ENCODE results near the gene CD9.

CD9 gene

DNA sequence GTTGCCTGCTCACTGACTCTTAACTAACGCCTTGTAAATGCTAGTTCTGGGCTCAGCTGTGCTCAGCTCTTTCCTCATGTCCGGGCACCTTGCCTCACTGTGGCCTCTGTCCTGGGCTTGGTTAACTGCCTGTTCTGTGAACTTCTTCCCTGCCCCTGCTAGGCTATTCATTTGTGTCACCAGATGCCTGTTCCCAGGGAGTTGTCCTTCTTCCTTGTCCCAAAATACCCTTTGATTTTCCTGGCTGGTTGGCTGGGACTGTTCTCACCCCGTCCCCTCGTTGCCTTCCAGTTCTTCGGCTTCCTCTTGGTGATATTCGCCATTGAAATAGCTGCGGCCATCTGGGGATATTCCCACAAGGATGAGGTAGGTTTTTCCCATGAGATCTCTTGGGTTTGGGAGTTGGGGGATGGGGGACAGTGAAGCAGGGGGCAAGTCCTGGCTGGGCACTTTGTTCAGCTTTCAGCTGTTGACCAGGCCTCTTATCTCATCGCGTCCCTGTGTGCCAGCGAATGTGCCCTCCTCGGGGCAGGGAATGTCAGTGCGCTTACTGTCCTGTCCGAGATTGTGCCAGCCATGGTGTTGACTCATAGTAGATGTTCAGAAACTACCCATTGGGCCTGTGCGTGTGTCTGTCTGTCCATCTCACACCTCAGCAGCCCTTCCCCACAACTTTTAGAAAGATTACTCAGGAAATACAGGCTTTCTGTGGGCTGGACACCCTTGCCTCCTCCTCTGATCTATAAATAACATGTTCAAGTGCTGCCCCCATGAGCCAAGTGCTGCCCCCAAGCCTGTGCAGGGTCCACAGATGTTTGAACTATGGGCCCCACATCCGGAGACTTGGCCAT is 33.1 kb downstream of the CD9 start:
- no peak overlapping the region for H3K18ac ChIP-seq (ENCODE audit: low read length)
- no peak overlapping the region for H2BK12ac ChIP-seq (ENCODE audit: low read length)
- H2AK5ac ChIP-seq (ENCODE audit: low read depth, low read length), result no peak overlapping the region
- no peak overlapping the region for H4K8ac ChIP-seq (ENCODE audit: low read depth, low read length)
- no peak overlapping the region for H3K27ac ChIP-seq (replicated peaks; ENCODE audit: low read length)
- H3K36me3 ChIP-seq (replicated peaks in 1 of 2; ENCODE audit: control insufficient read depth in 2 of 2, insufficient read depth in 2 of 2, low read length in 2 of 2), result no peaks in the 10 kb centered on the region
- no peak overlapping the region for H4K91ac ChIP-seq (ENCODE audit: low read depth, low read length, poor library complexity)
- no peak overlapping the region for H3K23ac ChIP-seq (ENCODE audit: low read depth, low read length, poor library complexity)
- no peak overlapping the region for H2BK120ac ChIP-seq (ENCODE audit: low read depth, low read length)
- no peak overlapping the region for H3K4me2 ChIP-seq (ENCODE audit: insufficient read depth, low read length, poor library complexity, severe bottlenecking)
- no peak overlapping the region for H2BK15ac ChIP-seq (ENCODE audit: low read length)
- H3K4me3 ChIP-seq (ENCODE audit: low read length in 2 of 2), result no peak overlapping the region
- no peak overlapping the region for H3K9ac ChIP-seq (ENCODE audit: low read depth, low read length, poor library complexity)
- no peak overlapping the region for H2BK5ac ChIP-seq (ENCODE audit: low read length)
- no peak overlapping the region for H2AFZ ChIP-seq (ENCODE audit: low read length)
- H3K9me3 ChIP-seq (replicated peaks in 1 of 2; ENCODE audit: control insufficient read depth in 2 of 2, insufficient read depth in 1 of 2, low read depth in 1 of 2, low read length in 2 of 2), result no peaks in the 10 kb centered on the region
- no peak for DNase-seq (ENCODE audit: low spot score)
- no peak overlapping the region for H3K14ac ChIP-seq (ENCODE audit: low read length)
- peaks cover 12 to 47% of the 10 kb centered on the region in 2 donors for H3K4me1 ChIP-seq (ENCODE audit: control insufficient read depth in 2 of 2, insufficient read depth in 1 of 2, low read depth in 1 of 2, low read length in 2 of 2)
- H3K4ac ChIP-seq (ENCODE audit: low read length), result no peak overlapping the region
- H3K79me1 ChIP-seq (ENCODE audit: low read depth, low read length), result no peaks in the 10 kb centered on the region
- no peaks in the 10 kb centered on the region for H3K27me3 ChIP-seq (ENCODE audit: control insufficient read depth in 3 of 3, insufficient read depth in 3 of 3, low read depth in 1 of 3, low read length in 3 of 3)
- no CpG with 5 or more reads among the region's 15 CpGs for WGBS, 2 donors (ENCODE audit: extremely low coverage in 2 of 2, insufficient read length in 2 of 2, insufficient replicate concordance in 1 of 2)

DNA sequence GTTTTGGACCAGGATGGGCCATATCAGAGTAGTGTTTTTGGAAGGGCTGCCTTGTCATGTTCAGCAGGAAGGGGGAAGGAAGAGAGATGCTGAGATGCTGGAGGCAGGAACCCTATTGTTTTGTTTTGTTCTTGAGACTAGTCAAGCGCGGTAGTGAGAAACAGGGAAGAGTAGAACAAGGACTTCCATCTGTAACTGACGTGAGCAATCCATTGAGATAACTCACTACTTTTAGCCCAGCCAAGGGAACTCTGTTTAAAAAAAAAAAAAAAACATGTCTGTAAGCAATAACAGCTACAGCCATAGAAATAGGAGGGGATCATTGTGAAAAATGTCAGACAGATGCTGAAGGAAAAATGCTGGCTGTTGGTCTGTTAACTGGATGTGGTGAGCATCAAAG is 34.0 kb downstream of the CD9 start:
- WGBS, 2 donors (ENCODE audit: extremely low coverage in 2 of 2, insufficient read length in 2 of 2, insufficient replicate concordance in 1 of 2), result no CpG with 5 or more reads among the region's 3 CpGs
- no peaks in the 10 kb centered on the region for H3K27me3 ChIP-seq (ENCODE audit: control insufficient read depth in 3 of 3, insufficient read depth in 3 of 3, low read depth in 1 of 3, low read length in 3 of 3)
- no peak overlapping the region for H3K18ac ChIP-seq (ENCODE audit: low read length)
- no peak overlapping the region for H3K9ac ChIP-seq (ENCODE audit: low read depth, low read length, poor library complexity)
- H3K14ac ChIP-seq (ENCODE audit: low read length), result no peak overlapping the region
- H2BK5ac ChIP-seq (ENCODE audit: low read length), result no peak overlapping the region
- no peak overlapping the region for H3K4me2 ChIP-seq (ENCODE audit: insufficient read depth, low read length, poor library complexity, severe bottlenecking)
- no peak overlapping the region for H3K4me3 ChIP-seq (ENCODE audit: low read length in 2 of 2)
- no peak for DNase-seq (ENCODE audit: low spot score)
- H3K36me3 ChIP-seq (replicated peaks in 1 of 2; ENCODE audit: control insufficient read depth in 2 of 2, insufficient read depth in 2 of 2, low read length in 2 of 2), result no peaks in the 10 kb centered on the region
- H4K91ac ChIP-seq (ENCODE audit: low read depth, low read length, poor library complexity), result no peak overlapping the region
- H3K4ac ChIP-seq (ENCODE audit: low read length), result no peak overlapping the region
- no peak overlapping the region for H3K27ac ChIP-seq (replicated peaks; ENCODE audit: low read length)
- H3K23ac ChIP-seq (ENCODE audit: low read depth, low read length, poor library complexity), result no peak overlapping the region
- H2BK12ac ChIP-seq (ENCODE audit: low read length), result no peak overlapping the region
- no peak overlapping the region for H2AFZ ChIP-seq (ENCODE audit: low read length)
- H2BK15ac ChIP-seq (ENCODE audit: low read length), result no peak overlapping the region
- no peak overlapping the region for H4K8ac ChIP-seq (ENCODE audit: low read depth, low read length)
- H3K9me3 ChIP-seq (replicated peaks in 1 of 2; ENCODE audit: control insufficient read depth in 2 of 2, insufficient read depth in 1 of 2, low read depth in 1 of 2, low read length in 2 of 2), result no peaks in the 10 kb centered on the region
- H2AK5ac ChIP-seq (ENCODE audit: low read depth, low read length), result no peak overlapping the region
- peaks cover 12 to 44% of the 10 kb centered on the region in 2 donors for H3K4me1 ChIP-seq (ENCODE audit: control insufficient read depth in 2 of 2, insufficient read depth in 1 of 2, low read depth in 1 of 2, low read length in 2 of 2)
- H3K79me1 ChIP-seq (ENCODE audit: low read depth, low read length), result no peaks in the 10 kb centered on the region
- H2BK120ac ChIP-seq (ENCODE audit: low read depth, low read length), result no peak overlapping the region

- no peak overlapping the region for H3K4ac ChIP-seq (ENCODE audit: low read length)
- H3K4me1 ChIP-seq (ENCODE audit: control insufficient read depth in 2 of 2, insufficient read depth in 1 of 2, low read depth in 1 of 2, low read length in 2 of 2), result peaks cover 12 to 37% of the 10 kb centered on the region in 2 donors
- H3K27me3 ChIP-seq (ENCODE audit: control insufficient read depth in 3 of 3, insufficient read depth in 3 of 3, low read depth in 1 of 3, low read length in 3 of 3), result no peaks in the 10 kb centered on the region
- no peak overlapping the region for H3K4me2 ChIP-seq (ENCODE audit: insufficient read depth, low read length, poor library complexity, severe bottlenecking)
- H3K9me3 ChIP-seq (replicated peaks in 1 of 2; ENCODE audit: control insufficient read depth in 2 of 2, insufficient read depth in 1 of 2, low read depth in 1 of 2, low read length in 2 of 2), result no peaks in the 10 kb centered on the region
- H3K36me3 ChIP-seq (replicated peaks in 1 of 2; ENCODE audit: control insufficient read depth in 2 of 2, insufficient read depth in 2 of 2, low read length in 2 of 2), result no peaks in the 10 kb centered on the region
- H2AK5ac ChIP-seq (ENCODE audit: low read depth, low read length), result no peak overlapping the region
- DNase-seq (ENCODE audit: low spot score), result no peak
- H3K23ac ChIP-seq (ENCODE audit: low read depth, low read length, poor library complexity), result no peak overlapping the region
- H4K91ac ChIP-seq (ENCODE audit: low read depth, low read length, poor library complexity), result no peak overlapping the region
- H2BK12ac ChIP-seq (ENCODE audit: low read length), result no peak overlapping the region
- no peak overlapping the region for H2BK5ac ChIP-seq (ENCODE audit: low read length)
- H2BK120ac ChIP-seq (ENCODE audit: low read depth, low read length), result no peak overlapping the region
- no peak overlapping the region for H3K27ac ChIP-seq (replicated peaks; ENCODE audit: low read length)
- no peak overlapping the region for H4K8ac ChIP-seq (ENCODE audit: low read depth, low read length)
- no peak overlapping the region for H3K4me3 ChIP-seq (ENCODE audit: low read length in 2 of 2)
- H3K18ac ChIP-seq (ENCODE audit: low read length), result no peak overlapping the region
- no peak overlapping the region for H2AFZ ChIP-seq (ENCODE audit: low read length)
- no peaks in the 10 kb centered on the region for H3K79me1 ChIP-seq (ENCODE audit: low read depth, low read length)
- H3K14ac ChIP-seq (ENCODE audit: low read length), result no peak overlapping the region
- no CpG with 5 or more reads among the region's 7 CpGs for WGBS, 2 donors (ENCODE audit: extremely low coverage in 2 of 2, insufficient read length in 2 of 2, insufficient replicate concordance in 1 of 2)
- no peak overlapping the region for H2BK15ac ChIP-seq (ENCODE audit: low read length)
- H3K9ac ChIP-seq (ENCODE audit: low read depth, low read length, poor library complexity), result no peak overlapping the region
Measured at GRCh38 chr12:6234906-6235305, 34.7 kb downstream of the CD9 start.

DNA sequence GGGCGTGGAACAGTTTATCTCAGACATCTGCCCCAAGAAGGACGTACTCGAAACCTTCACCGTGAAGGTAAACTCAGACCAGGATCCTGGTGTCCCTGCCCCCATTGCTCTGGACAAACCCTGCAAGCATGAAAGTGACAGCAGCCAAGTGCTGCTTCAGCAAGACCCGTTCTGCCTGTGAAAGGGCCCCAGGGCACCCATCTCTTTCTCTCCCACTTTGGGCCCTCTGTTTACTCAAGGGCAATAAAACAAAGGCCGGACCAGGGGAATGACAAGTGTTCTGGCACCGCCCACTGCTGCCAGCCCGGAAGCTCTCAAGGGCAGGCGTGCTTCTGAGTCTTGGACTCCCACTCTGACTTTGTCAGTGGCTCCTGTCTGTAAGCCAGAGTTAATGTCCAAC is 35.3 kb downstream of the CD9 start:
- Histone ChIP-seq H4K91ac (ENCODE audit: low read depth, low read length, poor library complexity) (no peak overlapping the region), H4K8ac (ENCODE audit: low read depth, low read length) (no peak overlapping the region), H3K4me1 (ENCODE audit: control insufficient read depth in 2 of 2, insufficient read depth in 1 of 2, low read depth in 1 of 2, low read length in 2 of 2) (peaks cover 12 to 31% of the 10 kb centered on the region in 2 donors), H2BK120ac (ENCODE audit: low read depth, low read length) (no peak overlapping the region), H3K79me1 (ENCODE audit: low read depth, low read length) (no peaks in the 10 kb centered on the region), H3K23ac (ENCODE audit: low read depth, low read length, poor library complexity) (no peak overlapping the region), H3K4me3 (ENCODE audit: low read length in 2 of 2) (no peak overlapping the region), H2BK5ac (ENCODE audit: low read length) (no peak overlapping the region), H3K4me2 (ENCODE audit: insufficient read depth, low read length, poor library complexity, severe bottlenecking) (no peak overlapping the region), H3K27me3 (ENCODE audit: control insufficient read depth in 3 of 3, insufficient read depth in 3 of 3, low read depth in 1 of 3, low read length in 3 of 3) (no peaks in the 10 kb centered on the region), H2BK15ac (ENCODE audit: low read length) (no peak overlapping the region), H3K4ac (ENCODE audit: low read length) (no peak overlapping the region), H2BK12ac (ENCODE audit: low read length) (no peak overlapping the region), H2AK5ac (ENCODE audit: low read depth, low read length) (no peak overlapping the region), H2AFZ (ENCODE audit: low read length) (no peak overlapping the region), H3K14ac (ENCODE audit: low read length) (no peak overlapping the region), H3K36me3 (replicated peaks in 1 of 2; ENCODE audit: control insufficient read depth in 2 of 2, insufficient read depth in 2 of 2, low read length in 2 of 2) (no peaks in the 10 kb centered on the region), H3K9ac (ENCODE audit: low read depth, low read length, poor library complexity) (no peak overlapping the region), H3K9me3 (replicated peaks in 1 of 2; ENCODE audit: control insufficient read depth in 2 of 2, insufficient read depth in 1 of 2, low read depth in 1 of 2, low read length in 2 of 2) (no peaks in the 10 kb centered on the region), H3K27ac (replicated peaks; ENCODE audit: low read length) (no peak overlapping the region), H3K18ac (ENCODE audit: low read length) (no peak overlapping the region)
- WGBS, 2 donors (ENCODE audit: extremely low coverage in 2 of 2, insufficient read length in 2 of 2, insufficient replicate concordance in 1 of 2), result no CpG with 5 or more reads among the region's 9 CpGs
- no peak for DNase-seq (ENCODE audit: low spot score)

All from neuronal stem cell (in vitro differentiated cells).